ENCODE measurements around the gene CLEC16A.

The CLEC16A gene

DNA sequence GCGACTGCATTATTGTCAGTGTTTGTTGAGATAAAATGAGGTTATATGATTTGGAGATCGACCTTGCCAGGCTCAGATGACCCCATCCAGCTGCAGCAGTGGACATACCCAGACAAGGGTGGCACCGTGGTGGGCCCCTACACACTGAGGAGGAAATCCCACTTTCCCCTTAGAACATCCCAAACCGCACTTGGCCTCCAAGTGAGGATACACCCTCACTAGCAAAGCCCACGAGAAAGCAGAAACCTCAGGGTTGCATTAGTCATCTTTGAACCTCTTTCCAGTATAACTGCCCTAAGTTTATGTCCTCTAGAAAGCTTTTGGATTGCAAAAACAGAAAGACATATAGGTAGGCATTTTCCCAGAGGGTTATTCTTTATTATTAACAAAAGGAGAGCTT is 101.5 kb downstream of the CLEC16A start:
- DNase-seq: no peak

GRCh38 chr16:11046382-11046931 is 102.1 kb downstream of the CLEC16A start:
- DNase-seq: no peak

GRCh38 chr16:11047057-11047456 is 102.7 kb downstream of the CLEC16A start:
- DNase-seq: peak; percentile 60

DNA sequence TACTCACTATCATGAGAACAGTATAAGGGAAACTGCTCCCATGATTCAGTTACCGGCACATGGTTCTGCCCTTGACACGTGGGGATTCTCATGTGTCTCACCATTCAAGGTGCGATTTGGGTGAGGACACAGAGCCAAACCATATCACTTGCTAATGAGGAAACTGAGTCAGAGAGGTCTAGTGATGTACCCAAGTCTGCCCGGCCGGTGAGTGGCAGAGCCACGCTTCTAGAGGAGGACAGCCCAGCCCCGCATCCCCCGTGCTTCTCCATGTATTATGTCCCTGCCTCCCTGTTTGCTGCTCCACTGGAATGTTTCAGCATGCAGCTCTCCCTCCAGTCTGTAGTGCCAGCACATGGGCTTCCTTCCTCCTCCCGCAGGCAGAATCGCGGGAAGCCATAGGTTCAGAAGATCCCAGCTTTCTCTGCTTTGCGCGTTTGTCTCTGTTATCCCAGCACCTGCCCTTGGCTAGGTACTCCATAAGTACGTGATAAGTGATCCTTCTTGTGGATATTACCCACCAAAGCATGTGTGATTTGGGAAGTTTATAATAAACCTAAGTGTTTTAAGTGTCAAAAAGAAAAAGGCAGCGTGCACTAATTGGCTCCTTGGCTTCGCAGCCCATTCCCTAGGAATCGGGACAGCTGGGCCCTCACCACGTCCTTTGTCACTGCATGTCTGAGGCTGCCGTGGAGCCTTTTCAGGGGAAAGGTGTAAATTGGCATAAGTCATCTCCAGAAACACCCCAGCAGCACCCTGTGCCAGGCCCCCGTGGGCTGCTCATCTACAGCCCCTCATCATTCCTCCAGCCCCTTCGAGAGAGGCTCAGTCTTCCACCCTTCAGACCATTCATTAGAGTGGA is 103.8 kb downstream of the CLEC16A start:
- DNase-seq: no peak

DNA sequence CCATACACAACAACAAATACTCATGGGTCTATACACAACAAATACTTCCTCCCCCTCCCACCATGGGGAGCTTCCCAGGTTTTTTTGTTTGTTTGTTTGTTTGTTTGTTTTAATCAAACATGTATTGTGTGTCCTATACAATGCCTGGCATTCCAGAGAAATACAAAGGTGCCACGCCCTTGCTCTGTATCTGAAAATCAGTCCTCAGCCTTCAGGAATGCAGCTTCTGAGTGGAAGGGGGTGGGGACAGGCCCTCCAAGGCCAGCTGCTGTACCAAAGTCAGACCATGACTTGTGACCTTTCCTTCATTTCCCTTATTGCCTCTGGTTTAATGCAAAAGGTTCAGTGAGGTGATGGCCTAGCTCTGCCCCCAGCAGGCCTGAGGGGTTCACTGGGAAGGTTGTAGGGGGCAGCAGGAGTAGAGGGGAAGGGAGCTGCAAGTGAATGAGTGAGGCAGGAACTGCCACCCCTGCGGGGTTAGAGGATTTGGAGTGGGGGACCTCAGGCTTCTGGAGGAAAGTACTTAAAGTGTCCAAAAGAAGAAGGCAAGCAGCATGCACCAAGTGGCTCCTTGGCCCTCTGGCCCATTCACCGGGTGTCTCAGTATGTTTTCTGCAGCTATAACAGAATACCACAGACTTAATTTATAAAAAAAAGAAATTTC is 105.2 kb downstream of the CLEC16A start:
- DNase-seq: no peak

GRCh38 chr16:11050536-11050935 is 106.2 kb downstream of the CLEC16A start:
- DNase-seq: no peak

DNA sequence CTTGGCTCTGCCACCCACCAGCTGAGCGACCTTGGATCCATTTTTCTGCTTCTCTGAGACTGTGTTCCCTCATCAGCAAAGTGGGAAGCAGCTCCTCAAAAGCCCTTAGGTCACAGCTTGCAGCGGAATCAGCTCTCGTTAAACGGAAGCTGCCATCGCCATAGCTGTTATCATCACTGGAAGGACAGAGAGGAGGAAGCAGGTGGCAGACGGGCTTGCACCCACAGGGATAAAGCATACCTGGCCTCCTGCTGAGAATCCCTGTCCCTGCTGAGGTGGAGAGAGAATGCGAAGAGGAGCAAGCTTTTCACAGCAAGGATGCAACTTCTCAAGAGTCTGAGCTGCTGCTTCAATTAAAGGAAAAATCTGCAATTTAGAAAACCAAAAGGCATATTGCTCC is 106.6 kb downstream of the CLEC16A start:
- no peak for DNase-seq

GRCh38 chr16:11051430-11051829 is 107.1 kb downstream of the CLEC16A start:
- DNase-seq: no peak

- DNase-seq: no peak
These were observed 107.8 kb downstream of the CLEC16A start for GRCh38 chr16:11051879-11052808.

- DNase-seq: peak; percentile 80
These were observed 109.6 kb downstream of the CLEC16A start for GRCh38 chr16:11053916-11054460.

DNA sequence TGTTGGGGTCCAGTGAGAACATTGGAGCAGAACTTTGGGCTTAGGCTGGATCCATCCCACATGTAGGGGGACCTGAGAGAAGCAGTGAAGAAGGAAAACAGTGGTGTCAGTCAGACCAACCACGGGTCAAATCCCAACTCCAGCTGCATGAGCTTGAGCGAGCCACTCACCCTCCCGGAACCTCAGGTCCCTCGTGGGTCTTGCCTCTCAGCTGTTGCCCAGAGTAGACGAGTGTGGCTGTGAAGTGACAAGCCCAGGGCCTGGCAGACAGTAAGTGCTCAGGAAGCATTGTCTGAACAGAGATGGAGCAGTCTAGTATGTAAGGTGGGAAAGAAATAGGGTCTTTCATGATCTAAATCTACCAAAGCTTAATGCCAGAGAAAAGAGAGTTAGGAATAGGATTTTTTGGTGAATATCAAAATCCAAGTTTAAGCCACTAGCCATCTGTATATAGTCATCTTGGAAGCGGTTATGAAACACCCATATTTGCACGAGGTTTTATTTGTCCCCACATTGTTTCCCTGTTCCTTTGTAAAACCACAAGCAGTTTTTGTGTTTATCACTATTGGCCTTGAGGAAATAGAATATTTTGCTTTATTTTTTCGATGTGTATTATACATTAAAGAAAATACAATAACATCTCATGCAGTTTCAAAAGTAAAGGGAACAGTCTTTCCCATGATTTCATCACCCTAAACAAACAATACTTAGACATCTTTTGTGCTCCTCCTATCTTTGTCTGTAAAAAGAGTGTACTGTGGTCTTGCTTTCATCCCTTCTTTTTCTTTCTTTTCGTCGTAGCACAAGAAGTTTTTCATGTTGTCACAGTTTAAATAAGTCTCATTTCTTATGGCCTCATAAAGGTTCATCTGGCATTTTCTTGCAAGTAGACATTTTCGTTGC is 112.0 kb downstream of the CLEC16A start:
- no peak for DNase-seq

DNA sequence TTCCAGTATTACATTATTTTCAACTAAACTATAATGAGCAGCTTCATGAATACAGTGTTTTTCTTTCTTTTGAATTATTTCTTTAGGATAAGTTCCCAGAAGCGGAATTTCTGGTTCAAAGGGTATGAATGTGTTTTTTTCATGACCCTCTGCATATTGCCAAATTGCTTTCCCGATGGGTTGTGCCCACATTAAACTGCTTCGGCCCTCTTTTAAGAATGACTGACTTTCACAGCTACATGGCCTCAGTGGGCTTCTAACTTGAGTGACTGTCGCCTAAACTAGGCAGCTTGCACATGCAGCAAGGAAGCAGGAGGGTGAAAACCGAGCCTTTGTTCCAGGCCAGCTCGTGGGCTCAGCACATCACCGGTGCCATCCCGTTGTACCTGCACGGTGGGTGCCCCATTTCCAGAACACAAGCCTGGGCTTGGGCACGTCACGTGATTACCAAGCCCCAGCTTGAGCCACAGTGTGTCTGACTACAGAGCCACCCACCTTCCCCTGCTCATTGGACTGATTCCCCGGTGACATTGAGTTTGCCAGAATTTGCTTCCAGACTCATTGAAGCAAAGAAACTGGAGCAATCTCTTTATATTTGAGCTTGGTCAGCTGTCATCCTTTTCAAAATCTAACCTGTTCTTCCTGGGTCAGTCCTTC is 112.8 kb downstream of the CLEC16A start:
- DNase-seq: peak; percentile 30

GRCh38 chr16:11057711-11058345 is 113.5 kb downstream of the CLEC16A start:
- DNase-seq: peak; percentile 12

GRCh38 chr16:11058832-11059231 is 114.5 kb downstream of the CLEC16A start:
- no peak for DNase-seq

GRCh38 chr16:11059588-11059987 is 115.2 kb downstream of the CLEC16A start:
- no peak for DNase-seq

DNA sequence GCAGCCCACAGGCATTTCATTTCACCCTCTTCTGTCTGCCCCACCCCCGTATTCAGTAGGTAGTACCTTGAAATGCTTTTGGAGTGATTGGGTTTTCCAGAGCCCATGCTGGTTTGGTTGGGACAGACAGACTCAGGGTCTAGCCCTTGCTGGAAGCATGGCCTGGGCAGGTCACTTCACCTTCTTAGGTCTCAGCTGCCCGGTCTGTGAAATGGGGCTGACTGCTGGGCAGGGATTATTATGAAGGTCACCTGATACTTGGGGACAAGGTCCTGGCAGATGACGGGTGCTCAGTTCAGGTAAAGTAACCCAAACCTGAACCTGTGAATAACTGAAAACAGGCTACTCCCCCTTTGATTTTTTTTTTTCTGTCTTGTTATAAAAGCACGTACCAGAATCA is 116.0 kb downstream of the CLEC16A start:
- DNase-seq: no peak

- DNase-seq: no peak
These were observed 116.5 kb downstream of the CLEC16A start for GRCh38 chr16:11060842-11061241.

GRCh38 chr16:11061629-11062270 is 117.4 kb downstream of the CLEC16A start:
- DNase-seq: no peak

DNA sequence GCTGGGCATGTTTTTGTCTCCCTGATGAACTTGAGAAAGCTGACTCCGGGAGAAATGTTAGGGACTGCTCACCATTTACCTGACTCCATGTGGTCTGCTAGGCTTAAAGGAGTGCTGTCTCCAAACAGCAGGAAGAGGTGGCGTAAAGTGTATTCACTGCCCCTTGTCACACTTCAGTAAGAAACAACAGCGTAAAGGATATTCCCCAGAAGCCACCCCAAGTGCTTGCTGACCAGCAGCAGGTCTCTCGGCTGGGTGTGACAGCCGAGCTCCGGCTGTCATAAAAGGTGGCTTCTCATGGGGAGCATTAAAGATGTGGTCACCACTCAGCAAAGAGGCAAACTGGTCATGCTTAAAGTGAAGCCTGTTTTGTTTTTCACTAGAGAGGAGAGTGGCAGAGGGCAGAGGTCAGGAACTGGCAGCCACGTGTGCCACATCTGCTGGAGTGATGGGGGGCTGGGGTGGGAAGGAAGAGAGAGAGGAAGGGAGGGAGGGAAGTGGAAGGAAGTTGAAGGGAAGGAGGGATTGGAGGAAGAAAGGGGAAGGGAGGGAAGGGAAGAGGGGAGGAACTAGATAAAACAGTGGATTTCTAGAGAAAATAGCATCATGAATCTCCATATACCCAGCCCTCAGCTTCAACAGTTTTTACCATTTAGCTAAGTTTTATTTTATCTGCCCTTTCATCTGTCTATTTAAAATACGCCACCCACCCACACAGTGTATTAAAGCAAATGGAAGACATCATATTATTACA is 119.3 kb downstream of the CLEC16A start:
- DNase-seq: no peak

All from NCI-H1694 (cell line).